GM12892 (cell line): ENCODE data around the gene ACSF3.

Experiments
- POLR2A ChIP-seq: IDR thresholded peaks from 2 replicates; pipeline ENCODE4 v1.6.1; 2011; ENCODE audit warnings: low read depth, low read length, control low read depth
- POLR2AphosphoS5 ChIP-seq: IDR thresholded peaks from 2 replicates; pipeline ENCODE4 v1.6.1; 2011; ENCODE audit warnings: low read depth, low read length, control low read depth
- TAF1 ChIP-seq: IDR thresholded peaks from 2 replicates; pipeline ENCODE4 v1.6.1; 2011; ENCODE audit warnings: low read depth, mild to moderate bottlenecking, control low read depth, low read length, borderline replicate concordance

DNA sequence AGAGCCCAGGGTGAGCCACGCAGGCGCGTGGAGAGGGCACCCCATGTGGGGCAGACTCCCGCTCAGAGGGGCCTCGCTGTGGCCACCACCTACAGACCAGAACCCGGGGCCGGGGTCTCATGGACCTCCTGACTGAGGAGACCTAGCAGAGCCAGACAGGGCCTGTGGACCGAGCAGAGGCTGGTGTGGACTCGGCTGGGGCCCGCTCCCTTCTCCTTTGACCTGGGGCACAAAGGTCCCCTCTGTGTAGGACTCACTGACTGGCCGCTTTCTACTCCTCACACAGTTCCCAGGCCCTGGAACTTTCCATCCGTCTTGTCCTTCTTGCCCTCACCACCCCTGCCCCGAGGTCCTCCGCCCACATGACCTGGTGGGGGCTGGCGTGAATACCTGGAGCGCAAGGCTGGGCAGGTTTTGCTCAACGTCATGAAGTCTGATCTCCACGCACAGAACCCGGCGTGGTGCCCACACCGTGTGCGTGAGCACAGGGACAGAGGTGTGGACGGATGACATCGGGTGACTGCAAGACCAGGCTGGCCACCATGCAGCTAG, 44.7 kb upstream of the ACSF3 start:
- TF ChIP-seq POLR2A (no peak), TAF1 (no peak), POLR2AphosphoS5 (no peak)
